Thyroid gland (tissue), 4 donors: ENCODE results near the gene MYZAP.

Experiments
- POLR2A ChIP-seq, 2 donors: fragments of 450-650 bp; IDR thresholded peaks; one replicate each; pipeline ENCODE4 v1.6.1; 2017; ENCODE audit warnings: antibody characterized with exemption in 2 of 2, mild to moderate bottlenecking in 2 of 2, moderate library complexity in 1 of 2
- TF ChIP-seq, protein P1 (sequence below), 6 experiments: fragments of 200-600 bp in 3 of 6; fragments of 450-650 bp in 3 of 6; sonication (generic) in 3 of 6; IDR thresholded peaks; one replicate each; pipeline ENCODE4 v1.5.1; 2016 to 2019; ENCODE audit warnings: antibody characterized with exemption in 6 of 6, mild to moderate bottlenecking in 2 of 6, inconsistent platforms in 1 of 6, moderate library complexity in 1 of 6

DNA sequence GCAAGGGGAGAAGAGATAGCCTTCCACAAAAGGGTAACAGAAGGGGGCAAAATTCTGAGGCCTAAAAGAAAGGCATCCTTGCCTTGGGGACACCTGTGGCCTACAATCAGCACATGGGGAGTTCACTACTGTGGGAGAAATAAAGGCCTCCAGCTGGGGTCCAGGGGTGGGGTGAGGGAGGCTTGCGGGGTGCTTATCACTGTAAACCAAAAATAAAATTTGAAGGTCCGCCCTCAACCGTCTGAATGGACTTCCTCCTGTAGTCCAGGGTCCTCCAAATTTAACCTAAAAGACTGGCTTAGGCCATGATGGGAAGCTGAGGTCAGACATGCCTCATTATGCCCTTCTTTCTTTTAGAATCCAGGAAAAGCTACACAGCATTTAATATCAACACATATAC, 112.7 kb downstream of the MYZAP start:
- TF ChIP-seq, protein P1, sequence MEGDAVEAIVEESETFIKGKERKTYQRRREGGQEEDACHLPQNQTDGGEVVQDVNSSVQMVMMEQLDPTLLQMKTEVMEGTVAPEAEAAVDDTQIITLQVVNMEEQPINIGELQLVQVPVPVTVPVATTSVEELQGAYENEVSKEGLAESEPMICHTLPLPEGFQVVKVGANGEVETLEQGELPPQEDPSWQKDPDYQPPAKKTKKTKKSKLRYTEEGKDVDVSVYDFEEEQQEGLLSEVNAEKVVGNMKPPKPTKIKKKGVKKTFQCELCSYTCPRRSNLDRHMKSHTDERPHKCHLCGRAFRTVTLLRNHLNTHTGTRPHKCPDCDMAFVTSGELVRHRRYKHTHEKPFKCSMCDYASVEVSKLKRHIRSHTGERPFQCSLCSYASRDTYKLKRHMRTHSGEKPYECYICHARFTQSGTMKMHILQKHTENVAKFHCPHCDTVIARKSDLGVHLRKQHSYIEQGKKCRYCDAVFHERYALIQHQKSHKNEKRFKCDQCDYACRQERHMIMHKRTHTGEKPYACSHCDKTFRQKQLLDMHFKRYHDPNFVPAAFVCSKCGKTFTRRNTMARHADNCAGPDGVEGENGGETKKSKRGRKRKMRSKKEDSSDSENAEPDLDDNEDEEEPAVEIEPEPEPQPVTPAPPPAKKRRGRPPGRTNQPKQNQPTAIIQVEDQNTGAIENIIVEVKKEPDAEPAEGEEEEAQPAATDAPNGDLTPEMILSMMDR (IDR thresholded peaks at IDR 0.05), result no peak
- TF ChIP-seq POLR2A (IDR thresholded peaks at IDR 0.05), result no peak
